HFFc6 (cell line): ENCODE measurements around the gene DCAKD. TPM values are rescaled to one million over a fixed set of nuclear protein-coding genes. Genes with fewer than 3 reads are reported as not detected.

ENCODE experiments used
- DNase-seq: peaks from one replicate; pipeline ENCODE4 v3.0.0-alpha.2; 2018
- H3K27ac Mint-ChIP-seq: 2 replicates; pipeline ENCODE4 v1.8.0; 2020; ENCODE audit warnings: mild to moderate bottlenecking, mixed read lengths
- H3K27me3 Mint-ChIP-seq: 2 replicates; pipeline ENCODE4 v1.8.0; 2021; ENCODE audit warnings: mild to moderate bottlenecking, moderate library complexity, mixed read lengths; ENCODE audit not compliant: insufficient read depth
- H3K36me3 Mint-ChIP-seq: 2 replicates; pipeline ENCODE4 v1.8.0; 2021; ENCODE audit warnings: low read depth, mixed read lengths
- H3K4me1 Mint-ChIP-seq: 2 replicates; pipeline ENCODE4 v1.8.0; 2020; ENCODE audit warnings: low read depth, mixed read lengths
- H3K4me3 Mint-ChIP-seq: 2 replicates; pipeline ENCODE4 v1.8.0; 2020; ENCODE audit warnings: mild to moderate bottlenecking, moderate library complexity, mixed read lengths
- H3K9me3 Mint-ChIP-seq: 2 replicates; pipeline ENCODE4 v1.8.0; 2020; ENCODE audit warnings: mild to moderate bottlenecking, mixed read lengths
- total RNA-seq, 6 experiments: library from RNA; stranded (reverse); fragmentation: NEBNext Ultra II Directional; extraction: Animal tissue kit (Norgen Biotek cat#: 25700); gene quantifications; 2 replicates in 1 of 6; 3 replicates in 5 of 6; pipeline ENCODE4 v1.2.3, GENCODE V29; 2021
- TF ChIP-seq, protein P1 (sequence below): fragments of 200-600 bp; sonication (generic); IDR thresholded peaks from 2 replicates; pipeline ENCODE4 v1.5.0; 2021; ENCODE audit warnings: antibody characterized with exemption, mild to moderate bottlenecking

Gene DCAKD
- total RNA-seq, 6 experiments from 2014 or later: 34.0 to 38.9 (median 35.8) TPM

DNA sequence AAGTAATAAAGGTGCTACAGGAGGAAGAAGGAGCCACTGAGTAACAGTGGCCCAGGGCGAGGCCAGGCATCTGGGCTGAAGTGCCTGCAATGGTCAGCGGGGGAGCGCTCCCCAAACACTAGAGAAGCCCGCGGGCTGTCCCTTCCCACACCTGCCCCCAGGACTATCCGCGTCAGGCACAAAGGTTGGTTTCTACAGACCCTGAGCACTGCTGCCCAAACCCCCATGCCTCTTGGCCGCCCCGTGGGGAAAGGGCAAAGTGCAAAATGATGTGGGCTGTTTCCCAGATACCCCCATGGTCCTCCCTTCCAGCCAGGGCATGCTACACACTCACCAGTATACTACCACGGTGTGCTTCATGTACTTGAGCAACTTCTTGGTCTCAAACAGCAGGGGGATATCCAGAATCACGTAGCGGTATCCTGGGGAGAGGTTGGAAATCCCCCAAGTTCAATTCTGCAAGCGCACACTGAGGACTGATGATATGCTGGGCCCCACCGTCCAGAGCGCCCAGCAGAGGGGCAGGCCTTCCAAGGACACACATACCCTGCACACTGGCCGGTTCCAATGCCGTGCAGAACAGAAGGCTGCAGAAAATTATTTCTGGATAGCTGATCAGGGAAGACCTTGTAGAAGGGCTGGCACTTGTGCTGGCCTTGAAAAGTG, 21.5 kb downstream of the DCAKD start:
- no peak for DNase-seq
- Mint-ChIP-seq H3K27me3 (peaks cover 2% of the 10 kb centered on the region; the same call in 1 of the 2 replicates), H3K4me3 (no peak overlapping the region), H3K9me3 (no peaks in the 10 kb centered on the region), H3K27ac (no peak overlapping the region), H3K4me1 (no peaks in the 10 kb centered on the region), H3K36me3 (peaks cover 13% of the 10 kb centered on the region)
- TF ChIP-seq, protein P1, sequence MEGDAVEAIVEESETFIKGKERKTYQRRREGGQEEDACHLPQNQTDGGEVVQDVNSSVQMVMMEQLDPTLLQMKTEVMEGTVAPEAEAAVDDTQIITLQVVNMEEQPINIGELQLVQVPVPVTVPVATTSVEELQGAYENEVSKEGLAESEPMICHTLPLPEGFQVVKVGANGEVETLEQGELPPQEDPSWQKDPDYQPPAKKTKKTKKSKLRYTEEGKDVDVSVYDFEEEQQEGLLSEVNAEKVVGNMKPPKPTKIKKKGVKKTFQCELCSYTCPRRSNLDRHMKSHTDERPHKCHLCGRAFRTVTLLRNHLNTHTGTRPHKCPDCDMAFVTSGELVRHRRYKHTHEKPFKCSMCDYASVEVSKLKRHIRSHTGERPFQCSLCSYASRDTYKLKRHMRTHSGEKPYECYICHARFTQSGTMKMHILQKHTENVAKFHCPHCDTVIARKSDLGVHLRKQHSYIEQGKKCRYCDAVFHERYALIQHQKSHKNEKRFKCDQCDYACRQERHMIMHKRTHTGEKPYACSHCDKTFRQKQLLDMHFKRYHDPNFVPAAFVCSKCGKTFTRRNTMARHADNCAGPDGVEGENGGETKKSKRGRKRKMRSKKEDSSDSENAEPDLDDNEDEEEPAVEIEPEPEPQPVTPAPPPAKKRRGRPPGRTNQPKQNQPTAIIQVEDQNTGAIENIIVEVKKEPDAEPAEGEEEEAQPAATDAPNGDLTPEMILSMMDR: no peak

DNA sequence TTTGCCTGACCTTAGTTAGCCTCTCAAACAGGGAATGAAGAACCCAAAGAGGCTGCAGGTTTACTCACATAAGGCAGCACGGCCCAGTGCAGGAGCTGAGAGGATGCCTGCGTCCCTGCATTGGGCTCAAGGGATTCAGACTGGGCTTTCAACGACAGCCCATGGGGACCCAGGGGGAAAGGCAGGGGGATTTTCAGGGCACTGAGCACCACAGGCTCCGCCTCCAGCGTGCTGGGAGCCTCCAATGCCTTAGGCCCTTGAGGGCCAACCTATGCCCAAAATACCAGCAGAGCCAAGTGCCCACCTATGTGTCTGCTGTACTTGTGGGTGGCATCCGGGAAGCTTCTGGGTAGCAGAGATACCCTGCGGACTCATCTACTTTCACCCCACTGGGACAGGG, 22.3 kb downstream of the DCAKD start:
- DNase-seq: no peak
- Mint-ChIP-seq H3K4me1 (no peaks in the 10 kb centered on the region), H3K27ac (no peak overlapping the region), H3K36me3 (peaks cover 10% of the 10 kb centered on the region), H3K9me3 (no peaks in the 10 kb centered on the region), H3K27me3 (no peaks in the 10 kb centered on the region; the same call in 1 of the 2 replicates), H3K4me3 (no peak overlapping the region)
- TF ChIP-seq, protein P1: no peak

DNA sequence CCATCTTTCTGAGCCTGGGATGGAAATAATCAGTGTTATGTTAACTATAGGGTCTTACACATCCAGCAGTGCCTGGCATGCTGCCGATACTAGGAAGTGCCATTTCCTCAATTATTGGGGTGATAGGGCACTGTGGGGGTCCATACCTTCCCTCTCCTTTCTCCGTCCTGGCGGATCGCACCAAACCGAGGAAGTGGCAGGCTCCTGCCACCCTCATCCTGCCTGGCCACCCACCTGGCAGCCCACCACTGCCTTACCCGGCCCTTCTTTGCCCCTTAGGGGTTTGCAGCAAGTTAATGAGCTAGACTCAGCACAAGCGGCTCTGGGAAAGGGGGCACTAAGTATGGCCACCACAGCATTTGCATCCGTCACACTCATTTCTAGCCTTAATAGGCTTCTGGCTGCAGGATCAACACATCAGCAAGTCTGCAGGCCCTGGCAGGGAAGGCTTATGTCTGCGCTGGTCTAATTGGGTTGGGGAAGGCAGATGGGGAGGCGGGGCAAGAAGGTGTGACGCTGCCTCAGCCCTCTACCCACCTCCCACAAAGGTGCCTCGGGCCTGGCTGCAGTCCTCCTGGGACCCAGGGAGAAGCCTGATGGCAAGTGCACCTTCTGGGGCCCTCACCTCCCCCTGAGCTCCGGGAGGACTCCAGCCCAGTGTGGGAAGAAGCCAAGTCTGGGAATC, 28.6 kb downstream of the DCAKD start:
- Mint-ChIP-seq H3K27ac (no peak overlapping the region), H3K9me3 (no peaks in the 10 kb centered on the region), H3K36me3 (peaks cover 4% of the 10 kb centered on the region; the same call in 1 of the 2 replicates), H3K27me3 (peaks cover 5% of the 10 kb centered on the region), H3K4me3 (no peak overlapping the region), H3K4me1 (peaks cover 25% of the 10 kb centered on the region)
- TF ChIP-seq, protein P1: no peak
- no peak for DNase-seq

DNA sequence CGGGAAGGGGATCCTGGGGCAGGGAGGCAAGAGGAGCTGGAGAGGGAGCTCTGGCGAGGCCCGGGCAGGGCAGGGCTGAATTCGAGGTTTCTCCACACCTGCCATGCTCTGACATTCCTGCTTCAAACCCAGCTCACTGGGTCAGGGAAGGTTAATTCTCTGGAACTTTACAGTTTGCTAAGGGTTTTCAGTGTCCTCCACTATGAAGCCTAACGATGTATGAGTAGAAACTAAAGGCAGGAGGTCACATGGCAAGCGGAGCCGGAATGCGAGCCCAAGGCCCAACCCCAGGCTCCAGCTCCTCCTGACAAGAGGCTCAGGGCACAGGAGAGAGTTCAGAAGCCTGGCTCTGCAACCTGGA, 29.2 kb downstream of the DCAKD start:
- Mint-ChIP-seq H3K27me3 (peaks cover 5% of the 10 kb centered on the region), H3K4me3 (no peak overlapping the region), H3K9me3 (no peaks in the 10 kb centered on the region), H3K27ac (no peak overlapping the region), H3K4me1 (peaks cover 25% of the 10 kb centered on the region), H3K36me3 (peaks cover 4% of the 10 kb centered on the region; the same call in 1 of the 2 replicates)
- no peak for DNase-seq
- TF ChIP-seq, protein P1: peak; percentile 74

DNA sequence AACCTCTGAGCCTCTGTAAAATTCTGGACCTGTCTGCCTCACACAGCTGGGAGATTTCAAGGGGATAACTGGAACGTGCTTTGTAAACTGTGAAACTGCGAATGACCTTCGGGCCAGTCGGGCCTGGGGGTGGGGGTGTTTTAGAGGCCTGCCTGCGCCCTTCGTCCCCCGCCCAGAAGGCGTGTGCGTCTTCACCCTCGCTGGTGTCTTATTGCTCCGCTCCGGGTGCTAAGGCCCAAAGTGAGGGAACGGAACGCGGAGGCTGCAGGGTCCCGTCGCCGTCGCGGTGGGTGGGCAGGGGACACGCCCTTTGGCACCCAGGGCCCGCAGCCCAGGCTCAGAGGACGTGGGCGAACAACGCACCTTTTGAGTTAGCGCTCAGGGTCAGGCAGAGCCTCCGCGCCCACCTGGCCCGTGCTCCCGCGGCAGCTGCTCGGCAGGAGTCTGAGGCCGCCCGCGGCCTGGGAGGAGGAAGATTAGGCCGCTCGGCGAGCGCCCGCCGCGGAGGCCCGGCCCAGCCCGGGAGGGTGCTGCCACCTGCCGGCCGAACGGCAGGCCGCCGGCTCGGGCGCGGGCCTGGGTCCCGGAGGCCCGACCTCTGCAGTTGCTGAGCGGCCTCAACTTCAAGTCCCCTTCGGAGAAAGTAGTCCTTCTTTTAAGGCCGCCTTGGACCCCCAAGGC, 29.7 kb downstream of the DCAKD start:
- Mint-ChIP-seq H3K4me1 (peaks cover 25% of the 10 kb centered on the region), H3K27me3 (peaks cover 5% of the 10 kb centered on the region), H3K4me3 (peak overlapping the region; percentile 32; the same call in 1 of the 2 replicates), H3K9me3 (no peaks in the 10 kb centered on the region), H3K36me3 (peaks cover 4% of the 10 kb centered on the region; the same call in 1 of the 2 replicates), H3K27ac (no peak overlapping the region)
- DNase-seq: peak; percentile 12
- TF ChIP-seq, protein P1: peak; percentile 99
